Keratinocyte (primary cell): ENCODE results near the gene KLHL22. TPM values are rescaled to one million over a fixed set of nuclear protein-coding genes. Genes with fewer than 3 reads are reported as not detected.
"Not testable (repeated sequence)": the region's sequence is repeated elsewhere in the genome, so short reads cannot be mapped to it uniquely, and the experiment has no call there.

Source experiments
- DNase-seq: peaks from one replicate; pipeline ENCODE4 v3.0.0-alpha.2; 2011; ENCODE audit warnings: low read depth, missing footprints, low spot score
- FAIRE-seq: peaks from 2 replicates; lab custom pipeline; 2011; peaks lifted over from hg19 to GRCh38; lab: Jason Lieb, UNC
- H2AFZ ChIP-seq: 2 replicates; pipeline ENCODE4 v1.6.0; 2012; ENCODE audit warnings: low read length, control low read depth, inconsistent platforms; ENCODE audit not compliant: control insufficient read depth
- H3K27ac ChIP-seq: 2 replicates; pipeline ENCODE4 v1.5.1; 2011; ENCODE audit warnings: low read length; ENCODE audit not compliant: control insufficient read depth, insufficient read depth
- H3K27me3 ChIP-seq: 3 replicates; pipeline ENCODE4 v1.6.0; 2011; ENCODE audit warnings: low read length; ENCODE audit not compliant: control insufficient read depth, insufficient read depth; ENCODE audit errors: extremely low read depth
- H3K36me3 ChIP-seq, 2 experiments: 2 replicates in 1 of 2; 3 replicates in 1 of 2; pipeline ENCODE4 v1.5.1; 2011; ENCODE audit warnings: low read length in 2 of 2, mild to moderate bottlenecking in 1 of 2; ENCODE audit not compliant: control insufficient read depth in 2 of 2, insufficient read depth in 2 of 2; ENCODE audit errors: extremely low read depth in 1 of 2
- H3K4me1 ChIP-seq: 3 replicates; pipeline ENCODE4 v1.5.1; 2011; ENCODE audit warnings: low read length; ENCODE audit not compliant: control insufficient read depth, insufficient read depth; ENCODE audit errors: extremely low read depth
- H3K4me2 ChIP-seq: 3 replicates; pipeline ENCODE4 v1.6.0; 2011; ENCODE audit warnings: low read depth, low read length; ENCODE audit not compliant: control insufficient read depth, insufficient read depth; ENCODE audit errors: extremely low read depth
- H3K4me3 ChIP-seq, 3 experiments: fragments of 200-600 bp in 1 of 3; sonication (generic) in 1 of 3; 2 replicates in 2 of 3; 3 replicates in 1 of 3; pipeline ENCODE4 v1.5.1; 2011 to 2016; ENCODE audit warnings: low read length in 3 of 3, mild to moderate bottlenecking in 3 of 3, control low read depth in 2 of 3, inconsistent platforms in 1 of 3, low read depth in 1 of 3, mixed read lengths in 1 of 3, mixed run types in 1 of 3, moderate library complexity in 1 of 3; ENCODE audit not compliant: control insufficient read depth in 2 of 3, insufficient read depth in 2 of 3; ENCODE audit errors: extremely low read depth in 1 of 3
- H3K79me2 ChIP-seq: 2 replicates; pipeline ENCODE4 v1.6.0; 2012; ENCODE audit warnings: low read length; ENCODE audit not compliant: control insufficient read depth, insufficient read depth
- H3K9ac ChIP-seq: 3 replicates; pipeline ENCODE4 v1.6.0; 2011; ENCODE audit warnings: low read length; ENCODE audit not compliant: control insufficient read depth, insufficient read depth; ENCODE audit errors: extremely low read depth
- H3K9me1 ChIP-seq: 3 replicates; pipeline ENCODE4 v1.6.0; 2011; ENCODE audit warnings: low read length; ENCODE audit not compliant: control insufficient read depth, insufficient read depth; ENCODE audit errors: extremely low read depth
- H3K9me3 ChIP-seq: 2 replicates; pipeline ENCODE4 v1.5.1; 2012; ENCODE audit warnings: low read depth, low read length; ENCODE audit not compliant: control insufficient read depth
- H4K20me1 ChIP-seq: 3 replicates; pipeline ENCODE4 v1.6.0; 2011; ENCODE audit warnings: low read length; ENCODE audit not compliant: control insufficient read depth, insufficient read depth; ENCODE audit errors: extremely low read depth
- CTCF ChIP-seq, 3 experiments: IDR thresholded peaks in 1 of 3; conservative IDR thresholded peaks in 1 of 3; optimal IDR thresholded peaks in 1 of 3; 2 replicates in 2 of 3; 3 replicates in 1 of 3; pipeline versions ENCODE3 to v1.5.1; 2011; ENCODE audit warnings: low read length in 3 of 3, mild to moderate bottlenecking in 3 of 3, moderate library complexity in 2 of 3, control low read depth in 1 of 3, inconsistent platforms in 1 of 3; ENCODE audit not compliant: insufficient read depth in 2 of 3; ENCODE audit errors: extremely low read depth in 1 of 3
- EZH2 ChIP-seq: IDR thresholded peaks from one replicate; pipeline ENCODE4 v1.6.1; 2012; ENCODE audit warnings: inconsistent platforms, mild to moderate bottlenecking, low read length, moderate library complexity
- dilution Hi-C: fragments of 300-500 bp; cut with MboI; formaldehyde crosslinking; loops from one replicate; pipeline ENCODE4 v1.7.0; 2020; ENCODE audit warnings: low sequenced_read_pairs; ENCODE audit not compliant: extremely low pct_ligation_motif_present
- polyA plus RNA-seq, 5 experiments: library from polyadenylated mRNA; depleted of rRNA in 3 of 5; stranded (reverse) in 3 of 5; stranded (forward) in 1 of 5; unstranded in 1 of 5; fragments of >200 nt; gene quantifications; 1 replicate in 1 of 5; 2 replicates in 3 of 5; 3 replicates in 1 of 5; pipeline versions ENCODE4 v1.2.1 to v1.2.3, GENCODE V29; 2011 to 2012; ENCODE audit warnings: missing spikeins in 2 of 5, low read depth in 1 of 5, low replicate concordance in 1 of 5

The KLHL22 gene
- polyA plus RNA-seq, 1 donor (not counting 4 experiments of a cell fraction or from before 2014, with no cell fraction given) = 9.3 TPM

GRCh38 chr22:20413217-20414058 lies 82.2 kb downstream of the KLHL22 start:
- dilution Hi-C loops = no loop called here
- no peaks in the 10 kb centered on the region for H3K36me3 ChIP-seq

DNA sequence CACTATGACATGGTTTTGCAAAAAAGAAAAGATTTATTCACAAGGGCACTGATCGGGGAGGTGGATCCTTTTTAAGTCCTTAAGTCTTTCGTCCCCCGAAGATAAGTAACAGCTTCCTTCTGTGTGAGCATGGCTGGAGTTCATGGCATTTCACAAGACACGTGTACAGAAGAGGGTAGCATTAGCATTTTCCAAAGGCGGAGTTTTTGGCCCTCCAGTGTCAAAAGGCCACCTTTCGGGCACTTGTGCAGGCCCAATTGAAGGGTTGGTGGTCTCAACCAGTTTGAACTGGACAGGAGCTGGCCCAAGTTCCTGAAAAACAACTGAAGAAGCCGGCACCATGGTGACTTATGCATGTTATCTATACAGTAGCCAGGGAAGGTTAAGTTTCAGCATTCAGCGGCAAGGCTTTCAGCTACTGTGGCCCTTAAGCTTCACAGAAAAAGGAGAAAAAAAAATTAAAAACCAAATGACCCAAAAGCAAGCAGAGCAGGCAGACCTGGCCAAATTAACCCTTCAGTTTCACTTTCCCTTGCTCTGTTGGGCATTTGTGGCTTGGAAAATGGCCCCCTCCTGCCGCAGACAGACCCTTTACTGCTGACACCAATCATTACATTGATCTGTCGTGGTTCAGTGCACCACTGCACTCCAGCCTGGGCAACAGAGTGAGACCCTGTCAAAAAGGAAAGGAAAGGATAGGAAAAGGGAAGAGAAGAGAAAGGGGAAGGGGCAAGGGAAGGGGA lies 83.0 kb downstream of the KLHL22 start:
- H2AFZ ChIP-seq = no peak overlapping the region
- DNase-seq (no peak), FAIRE-seq (no peak)
- H3K9ac ChIP-seq = no peak overlapping the region
- H3K9me1 ChIP-seq = no peaks in the 10 kb centered on the region
- no peaks in the 10 kb centered on the region for H3K79me2 ChIP-seq
- no peaks in the 10 kb centered on the region for H3K27me3 ChIP-seq
- dilution Hi-C loops = no loop called here
- no peak overlapping the region for H3K4me2 ChIP-seq
- no peaks in the 10 kb centered on the region for H3K9me3 ChIP-seq
- H3K4me1 ChIP-seq = no peaks in the 10 kb centered on the region
- TF ChIP-seq EZH2 (no peak), CTCF (optimal IDR thresholded peaks at IDR 0.05 in 1 of 3, IDR thresholded peaks at IDR 0.05 in 1 of 3, conservative IDR thresholded peaks at IDR 0.05 in 1 of 3; ENCODE audit: extremely low read depth in 1 of 3, insufficient read depth in 2 of 3, low read length in 3 of 3) (no peak)
- no peaks in the 10 kb centered on the region for H3K36me3 ChIP-seq
- H4K20me1 ChIP-seq = no peaks in the 10 kb centered on the region
- no peak overlapping the region for H3K4me3 ChIP-seq
- H3K27ac ChIP-seq = no peak overlapping the region

More at GRCh38 chr22:20413217-20414058, 82.2 kb downstream of the KLHL22 start:
- Histone ChIP-seq H3K9me3 (no peaks in the 10 kb centered on the region), H3K9ac (no peak overlapping the region), H2AFZ (no peak overlapping the region), H3K27ac (no peak overlapping the region), H3K27me3 (no peaks in the 10 kb centered on the region), H3K79me2 (no peaks in the 10 kb centered on the region), H3K4me2 (no peak overlapping the region), H3K4me3 (no peak overlapping the region), H3K4me1 (no peaks in the 10 kb centered on the region), H4K20me1 (no peaks in the 10 kb centered on the region), H3K9me1 (no peaks in the 10 kb centered on the region)
- no peak for FAIRE-seq
- DNase-seq = no peak
- TF ChIP-seq CTCF (optimal IDR thresholded peaks at IDR 0.05 in 1 of 3, IDR thresholded peaks at IDR 0.05 in 1 of 3, conservative IDR thresholded peaks at IDR 0.05 in 1 of 3; ENCODE audit: extremely low read depth in 1 of 3, insufficient read depth in 2 of 3, low read length in 3 of 3) (no peak), EZH2 (no peak)

- H3K4me2 ChIP-seq, DNase-seq, H3K79me2 ChIP-seq, H3K27me3 ChIP-seq, H3K9me1 ChIP-seq, FAIRE-seq, dilution Hi-C loops, H3K9ac ChIP-seq, H3K4me1 ChIP-seq, H3K27ac ChIP-seq, H3K4me3 ChIP-seq, H3K9me3 ChIP-seq, H4K20me1 ChIP-seq, H2AFZ ChIP-seq: not testable (repeated sequence)
- peaks cover 8 to 21% of the 10 kb centered on the region in 2 experiments for H3K36me3 ChIP-seq
Measured at GRCh38 chr22:20409385-20409784, 86.2 kb downstream of the KLHL22 start.
